Smooth muscle cell (in vitro differentiated cells): Measurements from ENCODE around the gene SEC31A. TPM values are rescaled to one million over a fixed set of nuclear protein-coding genes. Genes with fewer than 3 reads are reported as not detected.

ENCODE experiments used
- DNase-seq: peaks from one replicate; lab custom pipeline; 2025; ENCODE audit not compliant: unreplicated experiment; lab: John Stamatoyannopoulos, UW
- H2AFZ ChIP-seq: fragments of 200-600 bp; sonication (generic); 2 replicates; pipeline ENCODE4 v1.6.0; 2016; ENCODE audit warnings: antibody characterized with exemption, low read depth, mild to moderate bottlenecking
- H3F3A ChIP-seq: fragments of 200-600 bp; sonication (generic); 2 replicates; pipeline ENCODE4 v1.6.0; 2017; ENCODE audit warnings: antibody characterized with exemption, low read depth
- H3K27ac ChIP-seq: fragments of 200-600 bp; sonication (generic); 2 replicates; pipeline ENCODE4 v1.5.1; 2016; ENCODE audit warnings: low read depth, mild to moderate bottlenecking
- H3K27me3 ChIP-seq: fragments of 200-600 bp; sonication (generic); 2 replicates; pipeline ENCODE4 v1.6.1; 2016; ENCODE audit warnings: low read depth, mild to moderate bottlenecking
- H3K36me3 ChIP-seq: fragments of 200-600 bp; sonication (generic); 2 replicates; pipeline ENCODE4 v1.5.1; 2016; ENCODE audit warnings: low read depth
- H3K4me1 ChIP-seq: fragments of 200-600 bp; sonication (generic); 2 replicates; pipeline ENCODE4 v1.5.1; 2016; ENCODE audit warnings: low read depth
- H3K4me2 ChIP-seq: fragments of 200-600 bp; sonication (generic); 2 replicates; pipeline ENCODE4 v1.6.0; 2016; ENCODE audit warnings: mild to moderate bottlenecking
- H3K4me3 ChIP-seq: fragments of 200-600 bp; sonication (generic); 2 replicates; pipeline ENCODE4 v1.5.1; 2016; ENCODE audit warnings: mild to moderate bottlenecking
- H3K79me2 ChIP-seq: fragments of 200-600 bp; sonication (generic); 2 replicates; pipeline ENCODE4 v1.6.0; 2016; ENCODE audit warnings: low read depth, mild to moderate bottlenecking
- H3K9ac ChIP-seq: fragments of 200-600 bp; sonication (generic); 2 replicates; pipeline ENCODE4 v1.6.0; 2016; ENCODE audit warnings: low read depth
- H3K9me3 ChIP-seq: fragments of 200-600 bp; sonication (generic); replicated peaks from 2 replicates; pipeline ENCODE4 v1.5.1; 2016; ENCODE audit warnings: low read depth
- H4K20me1 ChIP-seq: fragments of 200-600 bp; sonication (generic); 2 replicates; pipeline ENCODE4 v1.6.0; 2016; ENCODE audit warnings: low read depth
- WGBS: methylation state at CpG from one replicate; pipeline ENCODE4 v1.1.7; 2016; ENCODE audit warnings: low lambda C conversion rate; 5-methylcytosine and 5-hydroxymethylcytosine counted together
- polyA plus RNA-seq: library from polyadenylated mRNA; unstranded; fragments of >200 nt; fragmentation: Nextera tagmentation; extraction: Ambion mirVana; gene quantifications from 2 replicates; pipeline ENCODE4 v1.2.1, GENCODE V29; 2016
- total RNA-seq: library from RNA; depleted of rRNA; stranded (reverse); fragments of >200 nt; gene quantifications from 2 replicates; pipeline ENCODE4 v1.2.3, GENCODE V29; 2014
- TF ChIP-seq, protein P1 (sequence below): fragments of 200-600 bp; sonication (generic); IDR thresholded peaks from 2 replicates; pipeline ENCODE4 v1.5.1; 2017; ENCODE audit warnings: borderline replicate concordance, mild to moderate bottlenecking, antibody characterized with exemption; ENCODE audit not compliant: insufficient read depth, poor library complexity, severe bottlenecking

The SEC31A gene
- total and polyA plus RNA-seq, 2 experiments from 2014 or later: 315 to 490 TPM

- WGBS: 15% methylated on average over 5 of the region's 5 CpGs
- H3F3A ChIP-seq: no peaks in the 10 kb centered on the region
- no peaks in the 10 kb centered on the region for H3K27me3 ChIP-seq
- no peaks in the 10 kb centered on the region for H3K9me3 ChIP-seq
- TF ChIP-seq, protein P1, sequence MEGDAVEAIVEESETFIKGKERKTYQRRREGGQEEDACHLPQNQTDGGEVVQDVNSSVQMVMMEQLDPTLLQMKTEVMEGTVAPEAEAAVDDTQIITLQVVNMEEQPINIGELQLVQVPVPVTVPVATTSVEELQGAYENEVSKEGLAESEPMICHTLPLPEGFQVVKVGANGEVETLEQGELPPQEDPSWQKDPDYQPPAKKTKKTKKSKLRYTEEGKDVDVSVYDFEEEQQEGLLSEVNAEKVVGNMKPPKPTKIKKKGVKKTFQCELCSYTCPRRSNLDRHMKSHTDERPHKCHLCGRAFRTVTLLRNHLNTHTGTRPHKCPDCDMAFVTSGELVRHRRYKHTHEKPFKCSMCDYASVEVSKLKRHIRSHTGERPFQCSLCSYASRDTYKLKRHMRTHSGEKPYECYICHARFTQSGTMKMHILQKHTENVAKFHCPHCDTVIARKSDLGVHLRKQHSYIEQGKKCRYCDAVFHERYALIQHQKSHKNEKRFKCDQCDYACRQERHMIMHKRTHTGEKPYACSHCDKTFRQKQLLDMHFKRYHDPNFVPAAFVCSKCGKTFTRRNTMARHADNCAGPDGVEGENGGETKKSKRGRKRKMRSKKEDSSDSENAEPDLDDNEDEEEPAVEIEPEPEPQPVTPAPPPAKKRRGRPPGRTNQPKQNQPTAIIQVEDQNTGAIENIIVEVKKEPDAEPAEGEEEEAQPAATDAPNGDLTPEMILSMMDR: no peak
- no peak overlapping the region for H3K4me3 ChIP-seq
- peaks cover 31% of the 10 kb centered on the region for H3K4me1 ChIP-seq
- H3K79me2 ChIP-seq: peaks cover 8% of the 10 kb centered on the region
- H3K9ac ChIP-seq: peak overlapping the region; percentile 19
- no peak for DNase-seq
- peak overlapping the region; percentile 2 for H2AFZ ChIP-seq
- peak overlapping the region; percentile 49 for H3K27ac ChIP-seq
- H4K20me1 ChIP-seq: peaks cover 11% of the 10 kb centered on the region
- H3K36me3 ChIP-seq: no peaks in the 10 kb centered on the region
- peak overlapping the region; percentile 83 for H3K4me2 ChIP-seq
These were observed 105.1 kb downstream of the SEC31A start for GRCh38 chr4:82785611-82786400.

- Histone ChIP-seq H3K27ac (peak overlapping the region; percentile 49), H4K20me1 (peaks cover 8% of the 10 kb centered on the region), H3K4me2 (peak overlapping the region; percentile 83), H2AFZ (peak overlapping the region; percentile 2), H3K36me3 (no peaks in the 10 kb centered on the region), H3K9ac (peak overlapping the region; percentile 19), H3K9me3 (no peaks in the 10 kb centered on the region), H3K4me1 (peaks cover 31% of the 10 kb centered on the region), H3K27me3 (no peaks in the 10 kb centered on the region), H3K79me2 (peaks cover 4% of the 10 kb centered on the region), H3K4me3 (peak overlapping the region; percentile 16), H3F3A (no peaks in the 10 kb centered on the region)
- WGBS: 11% methylated on average over 9 of the region's 9 CpGs
- no peak for DNase-seq
- TF ChIP-seq, protein P1: no peak
These were observed 106.0 kb downstream of the SEC31A start for GRCh38 chr4:82784681-82785610.

GRCh38 chr4:82782626-82783345 is 108.2 kb downstream of the SEC31A start:
- Histone ChIP-seq H3K9me3 (no peaks in the 10 kb centered on the region), H2AFZ (no peak overlapping the region), H3K79me2 (peaks cover 4% of the 10 kb centered on the region), H3F3A (no peaks in the 10 kb centered on the region), H3K27me3 (no peaks in the 10 kb centered on the region), H3K36me3 (no peaks in the 10 kb centered on the region), H3K4me3 (no peak overlapping the region), H3K4me1 (peaks cover 31% of the 10 kb centered on the region), H3K27ac (no peak overlapping the region), H3K4me2 (no peak overlapping the region), H4K20me1 (no peaks in the 10 kb centered on the region), H3K9ac (no peak overlapping the region)
- WGBS: 55% methylated on average over 5 of the region's 5 CpGs
- DNase-seq: no peak
- TF ChIP-seq, protein P1: no peak
